ENCODE measurements around the gene IGF2BP1.
"Not testable (repeated sequence)": the region's sequence is repeated elsewhere in the genome, so short reads cannot be mapped to it uniquely, and the experiment has no call there.

IGF2BP1 gene

GRCh38 chr17:49020609-49021008, 23.4 kb downstream of the IGF2BP1 start:
- DNase-seq, result no peak

- DNase-seq, result no peak
Observed at GRCh38 chr17:49021095-49021767, 24.0 kb downstream of the IGF2BP1 start.

DNA sequence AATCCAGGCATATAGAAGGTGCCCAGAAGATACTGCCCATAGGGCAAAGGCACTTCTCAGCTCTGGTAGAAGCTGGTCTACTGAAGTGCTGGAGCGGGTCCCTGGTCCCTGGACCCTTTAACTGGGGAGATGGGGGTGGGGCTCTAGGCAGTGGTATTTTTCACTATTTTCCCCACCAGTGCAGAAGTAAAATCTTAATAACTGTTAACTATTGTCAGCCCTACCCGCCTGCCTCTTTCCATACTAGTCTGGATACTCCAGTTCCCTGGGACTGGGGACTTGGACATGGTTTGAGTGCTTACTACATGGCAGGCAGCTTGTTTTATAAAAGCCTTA, 24.6 kb downstream of the IGF2BP1 start:
- DNase-seq, result no peak

DNA sequence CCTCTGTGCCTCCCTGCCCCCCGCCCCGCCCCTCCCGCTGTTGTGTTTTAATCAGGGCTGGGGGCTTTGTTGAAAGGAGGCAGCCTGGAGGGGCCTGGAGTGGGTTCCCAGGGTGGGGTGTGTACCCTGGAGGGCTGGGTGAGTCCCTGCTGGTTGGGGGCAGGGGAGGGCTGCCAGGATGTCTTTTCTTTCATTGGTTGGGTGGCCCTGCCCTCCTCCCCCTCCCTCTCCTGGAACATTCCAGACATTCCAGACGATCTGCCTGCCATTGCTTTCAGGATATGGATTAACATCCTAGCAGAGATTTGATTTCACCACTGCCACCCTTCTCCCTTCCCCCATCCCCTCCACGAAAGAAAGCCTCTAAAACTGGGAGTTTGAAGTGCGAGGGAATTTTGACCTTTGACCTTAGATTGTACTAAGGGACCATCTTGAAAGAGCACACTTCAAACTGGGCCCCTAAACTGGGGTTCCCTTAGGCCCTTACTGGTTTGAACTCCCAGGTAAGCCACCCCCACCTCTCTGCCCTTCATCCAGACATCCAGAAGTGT, 25.3 kb downstream of the IGF2BP1 start:
- no peak for DNase-seq

DNA sequence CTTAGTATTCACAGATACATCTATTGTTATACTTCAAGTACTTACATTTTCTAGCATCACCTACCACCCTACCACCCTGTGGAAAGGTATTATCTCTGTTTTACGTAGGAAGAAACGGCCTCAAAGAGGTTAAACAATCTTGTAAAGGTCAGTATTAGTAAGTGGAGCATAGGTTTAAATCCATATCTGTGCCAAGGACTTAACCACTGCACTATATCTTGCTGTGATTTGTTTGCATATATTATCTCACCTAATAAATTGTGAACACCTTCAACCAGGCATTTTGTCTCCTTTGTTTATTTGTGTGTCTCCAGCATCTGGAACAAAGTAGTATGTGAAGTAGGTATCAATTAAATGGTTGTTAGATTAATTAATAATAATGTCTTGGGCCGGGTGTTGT, 27.3 kb downstream of the IGF2BP1 start:
- no peak for DNase-seq

DNA sequence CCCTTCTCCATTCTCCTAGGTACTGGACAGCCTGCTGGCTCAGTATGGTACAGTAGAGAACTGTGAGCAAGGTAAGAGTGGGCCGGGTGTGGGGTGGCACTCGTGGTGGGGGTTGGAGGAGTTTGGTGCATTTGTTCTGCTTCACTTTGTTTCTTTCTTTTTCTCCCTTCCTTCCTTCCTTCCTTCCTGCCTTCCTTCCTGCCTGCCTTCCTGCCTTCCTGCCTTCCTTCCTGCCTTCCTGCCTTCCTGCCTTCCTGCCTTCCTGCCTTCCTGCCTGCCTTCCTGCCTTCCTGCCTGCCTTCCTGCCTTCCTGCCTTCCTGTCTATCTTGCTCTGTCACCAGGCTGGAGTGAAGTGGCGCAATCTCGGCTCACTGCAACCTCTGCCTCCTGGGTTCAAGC, 29.3 kb downstream of the IGF2BP1 start:
- DNase-seq, result not testable (repeated sequence)

DNA sequence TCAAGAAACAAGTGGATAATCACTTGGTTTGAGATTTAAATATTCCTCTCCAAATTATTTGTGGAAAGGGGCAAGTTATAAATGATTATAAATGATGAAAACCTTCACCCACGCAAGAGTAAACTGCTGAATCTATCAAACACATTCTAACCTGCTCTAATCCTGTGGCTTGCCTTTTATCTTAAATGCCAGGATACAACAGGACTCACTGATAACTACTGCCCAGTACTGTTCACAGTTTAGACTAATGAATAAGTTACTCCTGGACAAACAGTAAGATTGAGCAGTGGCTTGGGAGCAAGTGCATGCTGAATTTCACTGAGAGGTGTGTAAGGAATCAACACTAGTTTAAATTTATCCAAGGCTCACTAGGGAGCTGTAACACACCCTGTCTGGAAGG, 31.1 kb downstream of the IGF2BP1 start:
- DNase-seq, result no peak

GRCh38 chr17:49029801-49030200, 32.6 kb downstream of the IGF2BP1 start:
- no peak for DNase-seq

- peak; percentile 48 for DNase-seq
Observed at GRCh38 chr17:49031965-49032928, 35.1 kb downstream of the IGF2BP1 start.

GRCh38 chr17:49035470-49036269, 38.5 kb downstream of the IGF2BP1 start:
- DNase-seq, result peak; percentile 13

- DNase-seq, result no peak
Observed at GRCh38 chr17:49036270-49036626, 39.1 kb downstream of the IGF2BP1 start.

DNA sequence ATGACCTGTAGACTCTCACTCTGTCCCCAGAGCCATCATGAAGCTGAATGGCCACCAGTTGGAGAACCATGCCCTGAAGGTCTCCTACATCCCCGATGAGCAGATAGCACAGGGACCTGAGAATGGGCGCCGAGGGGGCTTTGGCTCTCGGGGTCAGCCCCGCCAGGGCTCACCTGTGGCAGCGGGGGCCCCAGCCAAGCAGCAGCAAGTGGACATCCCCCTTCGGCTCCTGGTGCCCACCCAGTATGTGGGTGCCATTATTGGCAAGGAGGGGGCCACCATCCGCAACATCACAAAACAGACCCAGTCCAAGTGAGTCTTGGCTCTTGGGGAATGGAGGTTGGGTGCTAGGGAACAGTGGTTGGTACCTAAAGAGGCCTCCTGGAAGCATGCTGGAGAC, 41.0 kb downstream of the IGF2BP1 start:
- DNase-seq, result no peak

DNA sequence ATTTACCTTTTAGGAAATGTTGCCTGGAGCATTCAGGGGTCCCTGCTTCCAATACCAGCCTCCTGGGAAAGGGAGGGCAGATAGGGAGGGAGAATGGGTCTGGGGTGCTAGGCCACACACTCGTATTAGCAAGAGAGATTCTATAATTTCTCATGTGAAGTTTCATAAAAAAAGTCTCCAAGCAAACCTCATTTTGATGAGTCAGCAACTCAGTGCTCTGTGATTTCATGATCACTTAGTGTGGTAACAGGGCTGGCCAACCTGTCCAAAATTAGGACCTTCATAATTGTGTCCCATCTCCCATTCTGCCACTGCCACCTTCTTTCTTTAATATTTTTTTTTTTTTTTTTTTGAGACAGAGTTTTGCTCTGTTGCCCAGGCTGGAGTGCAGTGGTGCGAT, 41.4 kb downstream of the IGF2BP1 start:
- no peak for DNase-seq

DNA sequence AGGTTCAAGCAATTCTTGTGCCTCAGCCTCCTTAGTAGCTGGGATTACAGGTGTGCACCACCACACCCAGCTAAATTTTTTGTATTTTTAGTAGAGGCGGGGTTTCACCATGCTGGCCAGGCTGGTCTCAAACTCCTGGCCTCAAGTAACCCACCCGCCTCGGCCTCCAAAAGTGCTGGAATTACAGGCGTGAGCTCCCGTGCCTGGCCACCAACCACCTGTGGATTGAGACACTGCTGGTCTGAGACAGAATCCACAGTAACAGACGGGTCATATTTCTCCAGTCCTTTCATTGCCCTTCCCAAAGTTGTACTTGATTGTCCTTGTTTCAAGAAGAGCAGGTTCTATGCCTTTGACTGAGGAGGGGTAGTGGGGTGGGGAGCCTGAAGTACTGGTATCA, 42.3 kb downstream of the IGF2BP1 start:
- not testable (repeated sequence) for DNase-seq

DNA sequence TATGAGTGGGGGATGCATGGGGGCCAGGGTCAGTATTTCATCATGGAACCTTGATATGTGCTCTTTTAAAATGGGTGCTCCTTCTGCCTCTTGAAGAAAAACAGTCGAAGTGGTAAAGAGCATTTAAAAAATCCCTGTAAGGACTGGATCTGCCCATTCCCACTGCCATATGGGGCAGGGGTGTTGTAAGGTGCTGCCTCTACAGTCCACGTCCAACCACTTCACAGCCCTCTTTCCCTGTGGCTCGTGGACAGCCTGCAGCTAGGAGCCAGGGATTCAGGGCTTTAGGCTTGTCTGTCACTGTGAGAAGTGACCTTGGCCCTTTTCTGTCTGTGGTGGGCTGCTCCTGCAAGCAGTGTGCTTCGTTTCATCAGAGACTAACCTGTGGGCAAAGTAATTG, 44.3 kb downstream of the IGF2BP1 start:
- no peak for DNase-seq

- no peak for DNase-seq
Observed at GRCh38 chr17:49045376-49045775, 48.2 kb downstream of the IGF2BP1 start.

GRCh38 chr17:49046912-49047311, 49.7 kb downstream of the IGF2BP1 start:
- DNase-seq, result no peak

GRCh38 chr17:49049265-49049664, 52.1 kb downstream of the IGF2BP1 start:
- no peak for DNase-seq

- DNase-seq, result no peak
Observed at GRCh38 chr17:49050611-49051010, 53.4 kb downstream of the IGF2BP1 start.

DNA sequence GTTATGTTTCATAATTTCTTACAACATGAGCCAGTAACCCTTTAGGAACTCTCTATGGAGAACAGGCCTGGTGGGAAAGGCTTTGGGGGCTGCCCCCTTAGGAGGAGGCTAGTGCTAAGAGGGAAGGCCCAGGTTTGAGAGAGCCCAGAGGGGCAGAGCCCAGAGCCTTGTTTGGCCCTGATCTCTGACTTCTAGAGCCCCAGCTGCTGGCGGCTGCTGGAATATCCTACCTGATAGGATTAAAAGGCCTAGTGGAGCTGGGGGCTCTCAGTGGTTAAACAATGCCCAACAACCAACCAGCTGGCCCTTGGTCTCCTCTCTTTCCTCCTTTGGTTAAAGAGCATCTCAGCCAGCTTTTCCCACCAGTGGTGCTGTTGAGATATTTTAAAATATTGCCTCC, 54.1 kb downstream of the IGF2BP1 start:
- DNase-seq, result no peak

DNA sequence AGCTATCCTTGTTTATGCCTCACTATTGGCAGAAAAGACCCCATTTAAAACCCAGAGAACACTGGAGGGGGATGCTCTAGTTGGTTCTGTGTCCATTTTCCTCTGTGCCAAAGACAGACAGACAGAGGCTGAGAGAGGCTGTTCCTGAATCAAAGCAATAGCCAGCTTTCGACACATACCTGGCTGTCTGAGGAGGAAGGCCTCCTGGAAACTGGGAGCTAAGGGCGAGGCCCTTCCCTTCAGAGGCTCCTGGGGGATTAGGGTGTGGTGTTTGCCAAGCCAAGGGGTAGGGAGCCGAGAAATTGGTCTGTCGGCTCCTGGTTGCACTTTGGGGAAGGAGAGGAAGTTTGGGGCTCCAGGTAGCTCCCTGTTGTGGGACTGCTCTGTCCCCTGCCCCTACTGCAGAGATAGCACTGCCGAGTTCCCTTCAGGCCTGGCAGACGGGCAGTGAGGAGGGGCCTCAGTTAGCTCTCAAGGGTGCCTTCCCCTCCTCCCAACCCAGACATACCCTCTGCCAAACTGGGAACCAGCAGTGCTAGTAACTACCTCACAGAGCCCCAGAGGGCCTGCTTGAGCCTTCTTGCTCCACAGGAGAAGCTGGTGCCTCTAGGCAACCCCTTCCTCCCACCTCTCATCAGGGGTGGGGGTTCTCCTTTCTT, 56.1 kb downstream of the IGF2BP1 start:
- no peak for DNase-seq

DNA sequence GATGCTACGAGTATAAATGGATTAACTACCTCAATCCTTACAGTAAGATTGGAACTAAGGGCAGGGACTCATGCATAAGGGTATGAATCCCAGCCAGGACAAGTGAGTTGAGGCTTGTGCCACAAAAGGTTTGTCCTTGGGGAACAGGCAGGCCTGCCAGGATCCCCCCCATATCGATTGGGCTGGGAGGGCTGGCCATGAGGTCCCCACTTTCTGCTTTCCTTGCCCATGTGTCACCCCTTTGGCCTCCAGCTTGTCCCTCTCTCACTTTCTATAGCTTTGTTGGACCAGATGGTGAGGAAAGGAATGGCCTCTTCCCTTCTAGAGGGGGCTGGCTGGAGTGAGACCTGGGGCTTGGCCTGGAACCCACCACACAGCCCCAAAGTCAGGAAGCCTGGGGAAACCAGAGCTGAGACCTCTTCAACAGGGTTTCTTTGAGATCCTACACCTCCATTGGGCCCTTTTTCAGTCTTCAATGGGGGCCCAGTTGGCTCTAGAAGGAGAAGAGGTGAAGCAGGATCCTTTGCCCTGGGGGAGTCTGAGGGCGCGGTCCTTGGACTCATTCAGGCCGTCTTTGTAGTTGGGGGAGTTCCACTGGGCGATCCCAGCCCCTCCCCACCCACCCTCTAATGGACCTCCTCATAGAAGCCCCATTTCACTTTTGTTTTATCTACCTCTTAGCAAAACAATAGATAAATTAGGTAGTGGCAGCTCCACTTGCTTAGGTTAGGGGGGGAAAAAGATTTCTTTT, 57.3 kb downstream of the IGF2BP1 start:
- DNase-seq, result no peak

Measured in NK-92 treated with Interleukin-12 subunit alpha and Interleukin-12 subunit beta, amount 100 ng/mL, for 24 hours (cell line).